HL-60 (cell line): ENCODE measurements around the gene FCHSD2.
A peak's percentile ranks its signal among the peaks of the same experiment; 100 is the strongest.
"Not testable (repeated sequence)": the region's sequence is repeated elsewhere in the genome, so short reads cannot be mapped to it uniquely, and the experiment has no call there.

Experiments used
- DNase-seq, 2 experiments: peaks; one replicate each; pipeline ENCODE4 v3.0.0-alpha.2; 2010 to 2020; ENCODE audit warnings: low read depth in 1 of 2, low spot score in 1 of 2
- H3K27ac ChIP-seq: fragments of 250-450 bp; sonication (Bioruptor Pico); replicated peaks from 2 replicates; pipeline ENCODE4 v1.5.1; 2020; ENCODE audit warnings: mild to moderate bottlenecking, moderate library complexity
- H3K27me3 ChIP-seq: fragments of 250-450 bp; sonication (Bioruptor Pico); 2 replicates; pipeline ENCODE4 v1.5.1; 2021; ENCODE audit warnings: mild to moderate bottlenecking, moderate library complexity; ENCODE audit not compliant: insufficient read depth, poor library complexity, severe bottlenecking
- H3K4me3 ChIP-seq: replicated peaks from 2 replicates; pipeline ENCODE4 v1.5.1; 2011; ENCODE audit warnings: mild to moderate bottlenecking, control low read depth, low read length; ENCODE audit not compliant: insufficient read depth
- GABPA ChIP-seq: IDR thresholded peaks from 2 replicates; pipeline ENCODE4 v1.6.1; 2012; ENCODE audit warnings: low read depth
- POLR2AphosphoS5 ChIP-seq: IDR thresholded peaks from 2 replicates; pipeline ENCODE4 v1.6.1; 2012; ENCODE audit warnings: low read depth
- SPI1 ChIP-seq: IDR thresholded peaks from 2 replicates; pipeline ENCODE4 v1.6.1; 2012; ENCODE audit warnings: low read depth, mild to moderate bottlenecking, borderline replicate concordance
- TF ChIP-seq, protein P1 (sequence below): IDR thresholded peaks from 2 replicates; pipeline ENCODE4 v1.6.1; 2012; ENCODE audit warnings: low read depth; ENCODE audit not compliant: insufficient replicate concordance
- TF ChIP-seq, protein P2 (sequence below): IDR thresholded peaks from one replicate; pipeline ENCODE4 v1.5.1; 2011; ENCODE audit warnings: low read length, control low read depth, inconsistent platforms; ENCODE audit not compliant: insufficient read depth

The FCHSD2 gene

DNA sequence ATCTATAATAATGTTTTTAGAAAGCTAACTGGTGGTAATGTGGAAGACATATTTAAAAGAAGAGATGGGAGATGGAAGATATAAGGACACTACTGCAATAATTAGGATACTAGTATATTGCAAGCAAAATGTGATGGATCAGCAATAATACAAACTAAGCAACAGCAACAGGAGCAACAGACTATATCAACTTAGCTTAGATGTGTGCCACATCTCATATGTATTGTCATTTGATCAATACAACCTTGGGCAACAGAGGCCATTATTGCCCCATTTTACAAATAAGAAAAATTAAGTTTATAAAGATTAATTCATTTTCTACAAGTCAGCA is 4.2 kb downstream of the FCHSD2 start:
- peak overlapping the region; percentile 13; the same call in 1 of the 2 replicates for H3K27ac ChIP-seq
- H3K27me3 ChIP-seq: no peaks in the 10 kb centered on the region
- no peak overlapping the region for H3K4me3 ChIP-seq
- DNase-seq: no peak
- TF ChIP-seq, protein P1, sequence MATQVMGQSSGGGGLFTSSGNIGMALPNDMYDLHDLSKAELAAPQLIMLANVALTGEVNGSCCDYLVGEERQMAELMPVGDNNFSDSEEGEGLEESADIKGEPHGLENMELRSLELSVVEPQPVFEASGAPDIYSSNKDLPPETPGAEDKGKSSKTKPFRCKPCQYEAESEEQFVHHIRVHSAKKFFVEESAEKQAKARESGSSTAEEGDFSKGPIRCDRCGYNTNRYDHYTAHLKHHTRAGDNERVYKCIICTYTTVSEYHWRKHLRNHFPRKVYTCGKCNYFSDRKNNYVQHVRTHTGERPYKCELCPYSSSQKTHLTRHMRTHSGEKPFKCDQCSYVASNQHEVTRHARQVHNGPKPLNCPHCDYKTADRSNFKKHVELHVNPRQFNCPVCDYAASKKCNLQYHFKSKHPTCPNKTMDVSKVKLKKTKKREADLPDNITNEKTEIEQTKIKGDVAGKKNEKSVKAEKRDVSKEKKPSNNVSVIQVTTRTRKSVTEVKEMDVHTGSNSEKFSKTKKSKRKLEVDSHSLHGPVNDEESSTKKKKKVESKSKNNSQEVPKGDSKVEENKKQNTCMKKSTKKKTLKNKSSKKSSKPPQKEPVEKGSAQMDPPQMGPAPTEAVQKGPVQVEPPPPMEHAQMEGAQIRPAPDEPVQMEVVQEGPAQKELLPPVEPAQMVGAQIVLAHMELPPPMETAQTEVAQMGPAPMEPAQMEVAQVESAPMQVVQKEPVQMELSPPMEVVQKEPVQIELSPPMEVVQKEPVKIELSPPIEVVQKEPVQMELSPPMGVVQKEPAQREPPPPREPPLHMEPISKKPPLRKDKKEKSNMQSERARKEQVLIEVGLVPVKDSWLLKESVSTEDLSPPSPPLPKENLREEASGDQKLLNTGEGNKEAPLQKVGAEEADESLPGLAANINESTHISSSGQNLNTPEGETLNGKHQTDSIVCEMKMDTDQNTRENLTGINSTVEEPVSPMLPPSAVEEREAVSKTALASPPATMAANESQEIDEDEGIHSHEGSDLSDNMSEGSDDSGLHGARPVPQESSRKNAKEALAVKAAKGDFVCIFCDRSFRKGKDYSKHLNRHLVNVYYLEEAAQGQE: no peak
- TF ChIP-seq SPI1: no peak
- TF ChIP-seq, protein P2, sequence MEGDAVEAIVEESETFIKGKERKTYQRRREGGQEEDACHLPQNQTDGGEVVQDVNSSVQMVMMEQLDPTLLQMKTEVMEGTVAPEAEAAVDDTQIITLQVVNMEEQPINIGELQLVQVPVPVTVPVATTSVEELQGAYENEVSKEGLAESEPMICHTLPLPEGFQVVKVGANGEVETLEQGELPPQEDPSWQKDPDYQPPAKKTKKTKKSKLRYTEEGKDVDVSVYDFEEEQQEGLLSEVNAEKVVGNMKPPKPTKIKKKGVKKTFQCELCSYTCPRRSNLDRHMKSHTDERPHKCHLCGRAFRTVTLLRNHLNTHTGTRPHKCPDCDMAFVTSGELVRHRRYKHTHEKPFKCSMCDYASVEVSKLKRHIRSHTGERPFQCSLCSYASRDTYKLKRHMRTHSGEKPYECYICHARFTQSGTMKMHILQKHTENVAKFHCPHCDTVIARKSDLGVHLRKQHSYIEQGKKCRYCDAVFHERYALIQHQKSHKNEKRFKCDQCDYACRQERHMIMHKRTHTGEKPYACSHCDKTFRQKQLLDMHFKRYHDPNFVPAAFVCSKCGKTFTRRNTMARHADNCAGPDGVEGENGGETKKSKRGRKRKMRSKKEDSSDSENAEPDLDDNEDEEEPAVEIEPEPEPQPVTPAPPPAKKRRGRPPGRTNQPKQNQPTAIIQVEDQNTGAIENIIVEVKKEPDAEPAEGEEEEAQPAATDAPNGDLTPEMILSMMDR: no peak
- TF ChIP-seq GABPA: no peak
- TF ChIP-seq POLR2AphosphoS5: no peak

DNA sequence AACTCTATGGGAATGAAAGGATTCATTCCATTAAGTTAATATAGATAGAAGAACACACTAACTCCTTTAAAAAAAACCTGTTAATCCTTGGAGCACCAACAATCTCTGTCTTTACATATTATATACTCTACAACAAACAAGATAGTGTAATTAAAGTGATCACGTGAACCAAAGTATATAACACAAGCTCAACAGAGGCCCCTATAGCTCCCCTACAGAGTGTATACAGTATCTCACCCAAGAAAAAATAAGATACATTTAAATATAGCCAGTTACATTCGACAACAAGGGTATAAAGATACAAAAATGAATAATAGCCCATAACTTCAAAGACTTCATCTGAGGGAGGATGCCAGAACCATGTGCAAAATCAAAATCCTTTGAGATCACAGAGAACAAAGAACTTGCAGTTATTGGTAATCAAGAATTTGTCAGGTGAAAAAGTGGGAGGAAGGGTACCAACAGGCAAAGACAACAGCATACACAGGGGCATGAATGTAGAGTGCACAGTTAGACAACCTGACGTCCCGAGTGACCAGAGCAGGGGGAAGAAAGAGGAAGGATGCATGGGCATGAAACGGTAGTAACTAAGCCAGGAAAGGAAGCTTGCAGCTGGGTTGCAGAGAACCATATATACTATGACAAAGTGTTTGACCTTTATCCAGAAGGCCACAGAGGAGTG is 4.7 kb downstream of the FCHSD2 start:
- H3K27ac ChIP-seq: no peak overlapping the region
- TF ChIP-seq, protein P1: no peak
- TF ChIP-seq POLR2AphosphoS5 (no peak), GABPA (no peak), SPI1 (peak; percentile 23; the same call in 1 of the 2 replicates)
- TF ChIP-seq, protein P2: no peak
- peak in 1 of 2 experiments; percentile 61 for DNase-seq
- H3K4me3 ChIP-seq: no peak overlapping the region
- no peaks in the 10 kb centered on the region for H3K27me3 ChIP-seq

DNA sequence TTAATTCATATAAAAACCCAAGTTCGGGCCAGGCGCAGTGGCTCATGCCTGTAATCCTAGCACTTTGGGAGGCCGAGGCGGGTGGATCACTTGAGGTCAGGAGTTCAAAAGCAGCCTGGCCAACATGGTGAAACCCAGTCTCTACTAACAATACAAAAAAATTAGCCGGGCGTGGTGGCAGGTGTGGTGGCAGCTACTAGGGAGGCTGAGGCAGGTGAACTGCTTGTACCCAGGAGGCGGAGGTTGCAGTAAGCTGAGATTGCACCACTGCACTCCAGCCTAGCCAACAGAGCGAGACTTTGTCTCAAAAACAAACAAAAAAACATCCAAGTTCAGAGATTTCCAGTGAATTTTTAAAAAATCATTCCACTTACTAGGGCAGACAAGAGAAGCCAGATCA is 5.4 kb downstream of the FCHSD2 start:
- H3K27ac ChIP-seq, DNase-seq, H3K4me3 ChIP-seq, H3K27me3 ChIP-seq: not testable (repeated sequence)

DNA sequence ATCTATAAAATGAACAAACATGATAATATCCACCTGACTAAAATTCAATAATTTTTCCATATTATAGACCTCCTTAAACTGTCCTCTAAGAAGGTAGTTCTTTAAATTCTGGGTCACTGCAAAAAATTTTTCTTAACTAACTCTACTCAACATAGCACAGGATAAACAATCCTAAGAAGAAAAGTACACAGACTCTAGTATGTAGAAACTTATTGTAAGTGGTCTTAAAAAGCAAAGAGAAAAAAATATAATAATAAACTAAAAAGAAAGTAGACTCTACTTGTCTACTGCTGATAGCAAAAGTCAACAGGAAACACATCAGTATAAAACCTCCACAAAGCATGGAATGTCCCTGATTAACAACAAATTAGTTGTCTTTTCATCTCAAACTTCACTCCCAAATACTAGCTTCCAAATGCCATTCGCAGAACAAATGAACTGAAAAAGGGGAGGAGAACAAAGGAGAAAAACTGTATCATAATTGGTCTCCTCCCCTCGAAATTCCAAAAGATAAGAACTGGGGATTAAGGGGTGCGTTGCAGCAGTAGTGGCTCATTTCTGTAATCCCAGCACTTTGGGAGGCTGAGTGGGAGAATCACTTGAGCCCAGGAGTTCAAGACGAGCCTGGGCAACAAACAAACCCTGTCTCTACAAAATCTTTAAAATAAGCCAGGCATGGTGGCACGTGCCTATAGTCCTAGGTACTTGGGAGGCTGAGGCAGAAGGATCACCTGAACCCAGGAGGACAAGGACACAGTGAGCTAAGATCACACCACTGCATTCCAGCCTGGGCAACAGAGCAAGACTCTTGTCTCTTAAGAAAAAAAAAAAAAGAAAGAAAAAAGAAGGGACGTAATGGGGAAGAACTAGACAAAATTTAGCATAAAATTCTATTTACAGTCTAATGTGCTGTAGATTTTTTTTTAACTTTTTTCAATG is 6.5 kb downstream of the FCHSD2 start:
- no peaks in the 10 kb centered on the region for H3K27me3 ChIP-seq
- no peak overlapping the region for H3K27ac ChIP-seq
- H3K4me3 ChIP-seq: no peak overlapping the region
- TF ChIP-seq GABPA (no peak), POLR2AphosphoS5 (no peak), SPI1 (no peak)
- TF ChIP-seq, protein P2: no peak
- TF ChIP-seq, protein P1: no peak
- no peak for DNase-seq

DNA sequence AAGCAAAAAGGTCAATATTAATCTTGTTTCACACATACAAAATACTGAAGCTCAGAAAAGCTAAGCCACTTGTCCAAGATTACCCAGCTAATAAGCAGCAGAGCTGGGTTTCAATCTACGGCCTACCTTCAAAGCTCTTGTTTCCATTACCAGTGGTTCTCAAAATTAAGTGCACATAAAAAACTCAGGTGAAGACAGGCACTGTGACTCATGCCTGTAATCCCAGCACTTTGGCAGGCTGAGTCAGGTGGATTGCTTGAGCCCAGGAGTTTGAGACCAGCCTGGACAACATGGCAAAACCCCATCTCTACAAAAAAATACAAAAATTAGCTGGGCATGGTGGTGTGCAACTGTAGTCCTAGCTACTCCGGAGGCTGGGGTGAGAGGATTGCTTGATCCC is 9.8 kb downstream of the FCHSD2 start:
- H3K27ac ChIP-seq, DNase-seq, H3K27me3 ChIP-seq, H3K4me3 ChIP-seq: not testable (repeated sequence)
